ENCODE data around the gene INAVA. TPM values are rescaled to one million over a fixed set of nuclear protein-coding genes. Genes with fewer than 3 reads are reported as not detected.
A peak's percentile ranks its signal among the peaks of the same experiment; 100 is the strongest.

INAVA gene
- total and polyA plus RNA-seq, 10 of the 15 experiments (the other 5 are each of a cell fraction or from before 2014, with no cell fraction given): 3.6 to 15.4 (median 9.5) TPM

DNA sequence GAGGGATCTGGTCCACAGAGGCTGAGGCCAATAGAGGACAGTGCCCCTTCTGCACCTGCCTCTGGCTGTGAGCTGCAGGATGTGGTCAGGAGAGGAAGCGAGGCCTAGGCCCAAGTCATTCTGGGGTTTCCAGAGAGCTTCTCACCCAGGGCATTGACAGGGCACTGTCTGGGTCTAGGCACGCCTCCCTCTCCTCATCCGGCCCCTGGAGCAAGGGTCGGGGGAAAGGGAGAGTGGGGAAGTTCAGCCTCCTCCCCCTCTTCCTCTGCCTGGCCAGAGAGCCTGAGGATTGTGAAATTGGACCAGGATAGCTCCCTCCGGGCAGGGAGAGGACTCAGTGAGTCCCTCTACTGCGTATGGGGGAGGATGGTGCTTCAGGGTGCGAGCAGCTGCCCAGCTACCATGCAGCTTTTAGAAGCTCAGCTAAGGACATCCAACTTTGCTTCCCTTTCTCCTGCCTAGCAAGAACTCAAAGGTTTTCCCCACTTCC is 6.3 kb upstream of the INAVA start (continued):
- TF ChIP-seq CEBPZ (IDR thresholded peaks at IDR 0.05; ENCODE audit: low read depth, low read length) (no peak), PAX8 (IDR thresholded peaks at IDR 0.05) (no peak), NRF1 (conservative IDR thresholded peaks at IDR 0.05; ENCODE audit: low read depth, low read length) (no peak), ZNF217 (IDR thresholded peaks at IDR 0.05) (peak; percentile 75; the same call in 1 of the 2 replicates), BHLHE40 (IDR thresholded peaks at IDR 0.05; ENCODE audit: borderline replicate concordance in 1 of 2, low read depth in 2 of 2, low read length in 1 of 2) (peak; percentile 75 to 93; a peak in 3 of 4 replicates), HDGF (IDR thresholded peaks at IDR 0.05) (no peak; the same call in 1 of the 2 replicates), POLR2AphosphoS2 (IDR thresholded peaks at IDR 0.05; ENCODE audit: low read depth, low read length) (no peak; the same call in 1 of the 2 replicates), JUND (IDR thresholded peaks at IDR 0.05; ENCODE audit: low read depth, low read length) (no peak), RFX5 (IDR thresholded peaks at IDR 0.05; ENCODE audit: low read depth, low read length) (no peak), HCFC1 (IDR thresholded peaks at IDR 0.05; ENCODE audit: low read length) (no peak), IRF3 (IDR thresholded peaks at IDR 0.05) (no peak), TCF7 (IDR thresholded peaks at IDR 0.05; ENCODE audit: borderline replicate concordance) (no peak), ESRRA (IDR thresholded peaks at IDR 0.05; ENCODE audit: low read length) (no peak), HDAC2 (IDR thresholded peaks at IDR 0.05) (no peak), POU2F2 (IDR thresholded peaks at IDR 0.05; ENCODE audit: borderline replicate concordance, low read depth, low read length) (peak; percentile 79), USF2 (IDR thresholded peaks at IDR 0.05; ENCODE audit: borderline replicate concordance, low read depth, low read length) (no peak), MYB (IDR thresholded peaks at IDR 0.05; ENCODE audit: borderline replicate concordance, low read depth, low read length) (no peak), ELK1 (IDR thresholded peaks at IDR 0.05; ENCODE audit: low read depth, low read length) (no peak), SMC3 (IDR thresholded peaks at IDR 0.05; ENCODE audit: borderline replicate concordance, low read length) (no peak), PAX5 (IDR thresholded peaks at IDR 0.05; ENCODE audit: borderline replicate concordance, low read depth, low read length) (peak; percentile 84), POLR2AphosphoS5 (IDR thresholded peaks at IDR 0.05; ENCODE audit: low read length) (peak; percentile 84)
- TF ChIP-seq, protein P1, sequence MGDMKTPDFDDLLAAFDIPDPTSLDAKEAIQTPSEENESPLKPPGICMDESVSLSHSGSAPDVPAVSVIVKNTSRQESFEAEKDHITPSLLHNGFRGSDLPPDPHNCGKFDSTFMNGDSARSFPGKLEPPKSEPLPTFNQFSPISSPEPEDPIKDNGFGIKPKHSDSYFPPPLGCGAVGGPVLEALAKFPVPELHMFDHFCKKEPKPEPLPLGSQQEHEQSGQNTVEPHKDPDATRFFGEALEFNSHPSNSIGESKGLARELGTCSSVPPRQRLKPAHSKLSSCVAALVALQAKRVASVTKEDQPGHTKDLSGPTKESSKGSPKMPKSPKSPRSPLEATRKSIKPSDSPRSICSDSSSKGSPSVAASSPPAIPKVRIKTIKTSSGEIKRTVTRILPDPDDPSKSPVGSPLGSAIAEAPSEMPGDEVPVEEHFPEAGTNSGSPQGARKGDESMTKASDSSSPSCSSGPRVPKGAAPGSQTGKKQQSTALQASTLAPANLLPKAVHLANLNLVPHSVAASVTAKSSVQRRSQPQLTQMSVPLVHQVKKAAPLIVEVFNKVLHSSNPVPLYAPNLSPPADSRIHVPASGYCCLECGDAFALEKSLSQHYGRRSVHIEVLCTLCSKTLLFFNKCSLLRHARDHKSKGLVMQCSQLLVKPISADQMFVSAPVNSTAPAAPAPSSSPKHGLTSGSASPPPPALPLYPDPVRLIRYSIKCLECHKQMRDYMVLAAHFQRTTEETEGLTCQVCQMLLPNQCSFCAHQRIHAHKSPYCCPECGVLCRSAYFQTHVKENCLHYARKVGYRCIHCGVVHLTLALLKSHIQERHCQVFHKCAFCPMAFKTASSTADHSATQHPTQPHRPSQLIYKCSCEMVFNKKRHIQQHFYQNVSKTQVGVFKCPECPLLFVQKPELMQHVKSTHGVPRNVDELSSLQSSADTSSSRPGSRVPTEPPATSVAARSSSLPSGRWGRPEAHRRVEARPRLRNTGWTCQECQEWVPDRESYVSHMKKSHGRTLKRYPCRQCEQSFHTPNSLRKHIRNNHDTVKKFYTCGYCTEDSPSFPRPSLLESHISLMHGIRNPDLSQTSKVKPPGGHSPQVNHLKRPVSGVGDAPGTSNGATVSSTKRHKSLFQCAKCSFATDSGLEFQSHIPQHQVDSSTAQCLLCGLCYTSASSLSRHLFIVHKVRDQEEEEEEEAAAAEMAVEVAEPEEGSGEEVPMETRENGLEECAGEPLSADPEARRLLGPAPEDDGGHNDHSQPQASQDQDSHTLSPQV (IDR thresholded peaks at IDR 0.05): no peak

Measured in GM12878 (cell line).